Fibroblast of gingiva (primary cell): ENCODE data around the gene KRT77.
"Not testable (repeated sequence)": the region's sequence is repeated elsewhere in the genome, so short reads cannot be mapped to it uniquely, and the experiment has no call there.

Source experiments
- DNase-seq: peaks from one replicate; pipeline ENCODE4 v3.0.0-alpha.2; 2011; ENCODE audit warnings: low read depth

KRT77 gene

DNA sequence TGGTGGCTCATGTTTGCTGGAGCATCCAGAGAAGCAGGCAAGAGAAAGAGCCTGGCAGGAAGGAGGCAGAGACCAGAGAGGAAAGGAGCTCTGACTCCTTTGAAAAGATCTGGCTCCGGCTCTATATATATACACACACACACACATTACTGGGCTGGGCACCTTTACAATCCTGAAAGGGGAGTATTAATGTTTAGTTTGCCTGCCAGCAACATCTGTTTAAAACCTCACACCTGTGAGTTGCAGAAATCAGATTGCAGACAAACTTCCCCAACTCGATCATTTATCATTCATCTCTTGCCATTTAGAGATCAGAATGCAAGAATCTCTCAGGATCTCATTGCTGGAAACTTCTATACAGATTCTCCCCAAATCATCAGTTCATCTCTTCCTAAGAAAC lies at the start of gene KRT77:
Gene KRT77, minus strand, starts transcription at position 101 of the 400 bp plus-strand sequence. Its CDS starts 90 bp downstream, at position 11.
- no peak for DNase-seq

DNA sequence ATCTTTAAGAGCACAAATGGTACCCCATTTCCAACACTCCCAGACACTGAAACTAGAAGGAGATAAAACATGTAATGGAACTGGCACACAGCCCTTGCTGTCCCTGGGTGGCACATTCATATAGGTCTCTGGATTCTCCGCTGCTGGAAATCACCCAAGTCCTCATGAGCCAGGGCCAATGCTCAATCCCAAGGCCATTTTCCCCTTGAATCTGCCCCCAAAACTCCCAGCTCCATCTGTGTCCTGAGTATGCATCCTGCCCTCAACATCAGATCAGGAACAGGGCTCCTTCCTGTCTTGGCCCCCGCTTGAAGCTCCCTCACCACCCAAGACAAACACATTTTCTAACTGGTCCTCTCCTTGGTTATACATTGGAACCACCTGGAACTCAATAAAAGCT lies 49.2 kb upstream of the KRT77 start:
- DNase-seq, result no peak

DNA sequence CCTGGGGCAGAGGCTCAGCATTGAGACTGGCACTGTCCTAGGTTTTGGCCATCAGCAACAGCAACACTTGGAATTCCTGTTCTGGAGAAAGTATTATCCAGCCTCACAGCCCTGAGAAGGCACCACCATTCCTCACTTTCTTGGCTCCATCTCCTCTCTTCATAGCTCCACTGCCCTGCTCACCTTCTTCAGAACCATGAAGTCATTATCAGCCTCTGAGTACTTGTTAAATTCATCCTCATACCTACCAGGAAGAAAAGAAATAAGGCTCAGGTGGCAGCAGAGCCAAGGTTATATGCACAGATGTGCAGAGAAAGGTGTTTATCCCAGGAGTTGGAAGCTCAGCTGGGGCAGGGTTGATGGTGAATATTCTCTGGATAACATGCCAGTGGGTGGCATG lies 48.5 kb upstream of the KRT77 start:
- DNase-seq, result no peak

DNA sequence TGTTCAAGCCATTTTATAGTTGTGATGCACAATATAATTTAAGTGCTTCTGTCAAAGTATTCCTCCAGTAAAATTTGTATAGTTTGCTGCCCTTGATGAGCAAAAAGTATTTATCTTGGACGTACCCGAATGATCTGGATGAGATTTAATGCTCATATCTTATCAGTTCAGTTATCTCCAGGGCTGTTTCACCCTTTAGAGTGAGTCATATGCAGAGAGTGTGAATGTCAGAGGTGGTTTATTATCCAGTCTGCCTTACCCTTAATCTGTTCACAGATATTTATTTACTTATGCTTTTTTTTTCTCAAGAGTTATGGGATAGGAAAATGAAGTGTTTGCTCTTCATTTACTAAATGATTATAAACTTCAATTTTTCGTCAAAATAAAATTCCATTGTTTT lies 47.2 kb upstream of the KRT77 start:
- DNase-seq, result not testable (repeated sequence)

DNA sequence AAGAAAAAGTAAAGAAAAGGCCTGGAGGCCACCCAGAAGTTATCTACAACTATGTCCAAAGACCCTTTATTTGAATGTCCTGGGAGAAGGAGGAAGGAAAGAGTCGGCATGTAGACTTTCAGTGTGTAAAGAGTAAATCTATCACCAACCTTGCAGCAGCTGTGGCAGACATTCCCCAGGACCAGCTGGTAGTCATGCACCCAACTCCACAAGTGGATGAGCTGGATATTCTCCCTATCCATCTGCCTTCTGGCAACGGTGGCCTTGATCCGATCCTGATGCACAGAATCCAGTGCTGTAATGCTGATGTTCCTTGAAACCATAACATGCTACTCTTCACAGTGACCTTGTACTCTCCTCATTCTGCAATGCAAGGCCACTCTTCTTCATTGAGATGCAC lies 46.5 kb upstream of the KRT77 start:
- no peak for DNase-seq

DNA sequence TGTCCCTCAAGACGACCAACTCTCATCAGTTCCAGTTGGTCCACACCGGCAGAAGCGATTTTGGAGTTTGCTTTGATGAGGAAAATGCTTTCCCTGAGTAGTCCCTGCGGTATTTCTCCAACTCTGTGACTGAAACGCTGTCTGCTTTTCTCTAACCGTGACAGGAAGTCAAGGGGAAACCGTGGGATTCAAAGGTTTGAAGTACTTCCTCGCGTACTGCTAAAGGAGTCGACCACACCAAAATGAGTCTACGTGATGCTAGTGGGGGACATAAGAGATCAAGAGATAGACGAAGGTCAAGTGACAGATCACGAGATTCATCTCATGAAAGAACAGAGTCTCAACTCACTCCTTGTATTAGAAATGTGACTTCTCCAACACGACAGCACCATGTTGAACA lies 45.3 kb upstream of the KRT77 start:
- no peak for DNase-seq

DNA sequence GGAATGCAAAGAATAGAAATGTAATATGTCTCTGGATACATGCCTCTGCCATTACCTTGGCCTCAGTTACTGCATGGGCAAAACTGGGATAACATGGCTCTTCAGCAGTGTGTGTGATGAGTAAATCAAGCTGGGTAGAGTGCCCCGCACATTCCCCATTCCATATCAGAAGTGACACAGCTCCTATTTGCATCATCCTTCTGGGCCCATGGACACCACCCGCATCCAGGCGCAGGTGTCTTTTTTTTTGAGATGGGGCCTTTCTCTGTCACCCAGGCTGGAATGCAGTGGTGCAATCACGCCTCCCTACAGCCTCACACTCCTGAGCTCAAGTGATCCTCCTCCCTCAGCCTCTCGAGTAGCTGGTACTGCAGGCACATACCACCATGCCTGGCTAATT lies 42.2 kb upstream of the KRT77 start:
- no peak for DNase-seq

DNA sequence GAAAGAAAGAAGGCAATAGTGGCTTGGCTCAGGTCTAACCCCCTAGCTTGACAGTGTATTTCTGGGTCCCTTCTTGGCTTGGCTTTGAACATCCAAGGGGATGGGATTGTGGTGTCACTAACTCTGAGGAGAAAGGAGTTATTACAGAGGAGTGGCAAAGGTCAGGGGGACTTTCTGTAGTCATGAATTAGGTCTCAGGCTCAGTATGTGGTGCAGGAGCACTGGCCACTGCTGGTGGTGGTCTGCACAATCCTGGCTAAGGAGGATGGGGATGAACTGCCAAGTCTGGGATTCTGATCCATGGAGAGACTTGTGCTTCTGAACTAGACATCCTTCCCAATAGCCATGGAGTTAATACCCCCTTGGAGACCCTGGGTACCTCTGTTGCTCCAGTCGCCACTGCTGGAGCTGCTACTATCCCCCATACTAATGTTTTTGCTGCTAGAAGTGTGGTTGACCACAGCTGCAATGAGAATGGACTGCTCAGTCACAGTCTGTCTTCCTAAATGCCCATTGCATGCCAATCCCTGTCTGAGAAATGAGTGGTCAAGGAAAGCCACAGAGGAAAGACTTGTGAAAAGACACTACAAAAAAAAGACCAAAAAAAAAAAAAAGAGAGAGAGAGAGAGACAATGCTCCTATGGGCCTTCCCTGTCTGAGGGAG lies 41.3 kb upstream of the KRT77 start:
- DNase-seq, result no peak

DNA sequence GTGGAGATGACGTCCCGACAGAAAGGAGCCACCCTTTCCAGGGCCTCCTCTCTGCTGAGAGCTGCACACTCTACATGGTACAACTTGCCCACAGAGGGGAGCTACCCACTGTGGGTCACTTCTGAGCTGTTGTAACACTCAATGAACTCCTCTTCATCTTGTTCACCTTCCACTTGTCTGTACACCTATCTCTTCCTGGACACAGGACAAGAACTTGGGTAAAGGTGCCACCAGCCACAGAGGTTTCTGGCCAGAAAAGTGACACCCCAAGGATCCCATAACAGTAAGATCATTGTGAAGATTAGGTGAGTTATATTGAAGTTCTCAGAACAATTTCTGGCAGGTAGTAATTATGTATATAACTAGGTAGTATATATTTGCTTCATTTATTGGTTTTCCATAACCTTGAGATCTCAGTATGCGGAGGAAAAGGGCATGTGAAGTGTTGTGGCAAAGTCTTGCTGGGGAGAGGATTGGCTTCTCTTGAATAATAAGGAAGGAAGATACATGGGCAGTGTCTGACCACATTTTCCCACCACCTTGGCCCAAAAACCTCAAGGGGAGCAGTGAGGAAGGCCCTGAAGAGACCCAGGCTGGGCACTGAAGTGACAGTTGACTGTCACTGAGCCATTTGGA lies 39.6 kb upstream of the KRT77 start:
- DNase-seq, result no peak

DNA sequence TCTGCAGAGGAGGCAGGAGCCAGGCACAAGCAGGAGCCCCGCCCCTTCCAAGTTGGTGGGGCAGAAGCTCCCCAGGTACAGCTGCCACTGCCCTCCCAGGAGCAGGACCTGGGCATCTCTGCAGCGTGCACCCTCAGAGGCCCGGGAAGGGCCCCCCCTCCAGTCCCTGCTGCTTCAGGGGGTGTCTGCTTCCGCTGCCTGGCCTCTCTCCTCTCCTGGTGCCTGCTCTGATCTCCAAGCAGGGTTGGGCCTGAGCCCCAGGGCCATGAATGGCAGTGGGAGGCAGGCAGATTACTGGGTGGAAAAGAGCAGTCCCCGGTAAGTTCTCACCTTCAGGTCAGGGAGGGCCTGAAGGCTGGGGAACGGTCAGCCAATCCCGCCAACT lies 38.9 kb upstream of the KRT77 start:
- DNase-seq, result no peak

DNA sequence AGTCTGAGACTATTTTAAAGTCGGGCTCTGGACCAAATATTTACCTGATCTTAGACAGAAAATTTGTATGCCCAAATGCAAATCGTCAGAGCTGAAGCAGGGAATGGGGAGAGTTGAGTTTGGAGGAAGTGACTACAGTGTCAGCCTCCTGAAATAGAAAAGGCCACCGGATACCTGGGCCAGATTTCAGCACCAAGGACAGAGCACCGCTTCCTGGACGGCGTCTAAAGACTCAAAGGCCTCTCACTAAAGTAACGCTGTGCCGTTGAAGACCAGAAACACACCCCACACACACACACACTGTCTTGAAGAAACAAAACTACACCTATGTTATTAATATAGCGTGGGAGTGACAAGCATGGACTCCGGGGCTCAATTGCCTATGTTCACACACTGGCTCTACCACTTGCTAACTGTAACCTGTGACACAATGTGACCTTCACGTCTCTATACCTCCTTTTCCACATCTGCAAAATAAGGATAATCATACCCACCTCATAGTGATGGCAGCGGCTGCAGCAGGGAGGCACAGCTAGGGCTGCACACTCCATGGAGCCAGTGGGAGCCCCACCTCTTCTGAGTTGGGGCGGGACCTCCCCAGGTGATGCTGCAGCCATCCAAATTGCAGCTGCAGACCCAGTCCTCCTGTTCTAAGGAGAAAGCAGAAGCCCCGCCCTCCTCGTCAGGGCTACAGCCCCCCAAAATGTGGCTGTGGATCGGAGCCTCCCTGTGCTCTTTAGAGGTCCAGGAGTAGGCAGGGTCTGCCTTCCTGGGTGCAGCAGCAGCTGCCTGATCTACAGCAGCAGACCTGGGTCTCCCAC lies 38.3 kb upstream of the KRT77 start:
- peak; percentile 5 for DNase-seq

DNA sequence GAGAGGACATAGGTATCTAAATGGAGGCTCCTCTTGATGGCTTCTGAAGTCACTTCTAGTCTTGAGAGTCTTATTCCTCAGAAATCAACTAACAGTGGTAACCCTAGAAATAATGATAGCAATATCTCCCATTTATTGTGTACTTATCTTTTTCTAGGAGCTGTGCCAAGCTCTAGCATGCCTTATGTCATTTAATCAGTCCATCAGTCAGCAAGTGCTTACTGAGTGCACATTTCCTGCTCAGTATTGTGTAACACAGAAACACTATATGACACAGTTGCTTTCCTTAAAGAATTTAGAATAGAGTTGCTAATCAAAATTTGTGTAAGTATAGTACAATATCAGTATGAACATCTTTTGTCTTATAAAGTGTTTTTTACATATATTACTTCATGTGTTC lies 37.3 kb upstream of the KRT77 start:
- no peak for DNase-seq

DNA sequence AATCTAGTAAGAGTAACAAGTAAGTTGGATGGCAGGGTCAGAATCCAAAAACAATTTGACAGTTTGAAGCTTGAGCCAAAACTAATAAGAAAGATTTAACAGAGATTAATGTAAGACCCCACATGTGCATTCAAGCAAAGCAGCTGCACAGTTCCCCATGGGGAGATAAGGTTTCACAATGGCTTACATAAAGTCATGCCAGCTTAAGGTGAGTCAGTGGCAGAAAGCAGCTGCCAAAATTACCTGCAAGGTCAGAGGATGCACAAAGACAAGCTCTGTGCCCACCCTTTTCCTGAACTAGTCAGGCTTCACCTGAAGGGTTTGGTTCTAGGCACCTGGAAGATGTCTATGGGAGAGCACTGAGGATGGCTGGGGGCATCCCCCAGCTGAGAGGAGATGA lies 36.6 kb upstream of the KRT77 start:
- no peak for DNase-seq

DNA sequence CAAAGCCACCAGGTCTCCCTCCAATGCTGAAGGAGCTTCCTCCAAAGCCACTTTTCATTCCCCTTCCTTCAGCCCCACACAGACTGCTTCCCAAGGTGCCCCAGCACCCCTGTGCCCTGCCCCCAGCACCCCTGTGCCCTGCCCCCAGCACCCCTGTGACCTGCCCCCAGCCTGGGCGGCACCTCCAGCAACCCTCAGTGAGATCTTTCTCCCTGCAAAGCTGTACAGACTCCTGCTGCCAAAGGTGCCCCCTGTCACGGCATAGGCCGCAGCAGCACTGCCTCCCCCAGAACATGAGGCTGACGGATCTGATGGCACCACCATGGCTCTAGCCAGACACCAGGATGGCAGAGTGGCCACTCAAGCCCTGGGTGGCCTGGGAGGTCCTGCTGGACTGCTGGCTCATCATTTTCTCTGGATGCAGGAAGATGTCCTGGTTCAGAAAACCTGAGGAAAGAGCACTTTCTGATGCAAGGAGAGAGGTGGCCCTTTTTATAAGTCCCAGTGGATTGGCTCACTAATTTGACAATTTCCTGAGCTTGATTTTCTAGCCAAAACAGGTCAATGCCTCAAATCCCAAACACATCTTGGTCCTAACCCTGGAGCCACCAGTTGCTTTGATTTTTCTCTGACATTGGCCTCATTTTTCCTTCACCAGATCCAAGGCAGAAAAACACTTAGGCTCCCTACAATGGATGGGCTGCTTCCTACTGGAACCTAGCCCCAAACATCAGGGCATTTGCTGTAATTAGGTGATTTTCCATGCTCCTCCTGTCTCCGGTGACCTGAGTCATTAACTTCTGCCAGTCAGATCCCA lies 32.7 kb upstream of the KRT77 start:
- DNase-seq, result no peak

DNA sequence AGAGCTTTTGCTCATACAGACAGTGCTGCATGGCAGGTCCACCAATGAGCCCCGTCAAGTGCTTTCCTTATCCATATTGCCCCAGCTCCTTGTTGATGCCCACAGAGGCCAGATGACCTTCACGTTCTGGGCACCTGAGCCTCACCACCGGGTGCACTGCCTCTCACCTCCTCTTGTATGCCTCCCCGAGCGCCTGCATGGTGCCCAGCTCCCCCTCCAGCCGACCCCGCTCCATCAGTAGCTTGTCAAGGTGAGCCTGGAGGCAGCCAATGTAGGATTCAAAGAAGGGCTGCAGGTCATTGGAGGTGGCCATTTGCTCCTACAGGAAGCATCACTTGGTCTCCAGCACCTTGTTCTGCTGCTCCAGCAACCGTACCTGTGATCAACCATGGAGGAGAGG lies 31.8 kb upstream of the KRT77 start:
- no peak for DNase-seq

DNA sequence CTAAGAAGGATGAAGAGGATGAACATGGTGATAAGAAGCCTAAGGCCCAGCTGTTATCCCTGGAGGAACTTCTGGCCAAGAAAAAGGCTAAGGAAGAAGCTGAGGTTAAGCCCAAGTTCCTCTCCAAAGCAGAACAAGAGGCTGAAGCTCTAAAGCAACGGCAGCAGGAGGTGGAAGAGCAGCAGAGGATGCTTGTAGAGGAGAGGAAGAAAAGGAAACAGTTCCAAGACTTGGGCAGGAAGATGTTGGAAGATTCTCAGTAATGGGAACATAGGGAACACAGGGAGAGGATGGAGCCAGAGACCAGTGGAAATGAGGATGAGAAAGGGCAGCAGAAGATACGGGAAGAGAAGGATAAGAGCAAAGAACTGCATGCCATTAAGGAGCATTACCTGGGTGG lies 27.5 kb upstream of the KRT77 start:
- DNase-seq, result no peak

DNA sequence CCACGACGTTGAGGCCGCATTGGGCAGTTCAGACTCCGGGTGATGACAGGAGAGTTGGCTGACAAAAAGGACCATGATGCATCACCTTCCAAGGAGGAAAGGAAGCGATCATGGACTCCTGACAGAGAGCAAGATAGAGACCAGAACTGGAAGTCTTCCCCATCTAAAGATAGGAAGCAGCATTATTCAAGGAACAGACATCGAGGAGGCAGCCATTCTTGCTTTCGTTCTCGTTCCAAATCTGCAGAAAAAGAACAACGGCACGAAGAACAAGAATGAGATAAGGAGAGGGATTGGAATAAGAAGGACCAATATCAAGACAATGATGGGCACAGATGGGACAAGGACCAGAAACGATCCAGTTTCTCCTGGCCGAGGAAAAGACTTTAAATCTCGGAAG lies 27.1 kb upstream of the KRT77 start:
- no peak for DNase-seq

DNA sequence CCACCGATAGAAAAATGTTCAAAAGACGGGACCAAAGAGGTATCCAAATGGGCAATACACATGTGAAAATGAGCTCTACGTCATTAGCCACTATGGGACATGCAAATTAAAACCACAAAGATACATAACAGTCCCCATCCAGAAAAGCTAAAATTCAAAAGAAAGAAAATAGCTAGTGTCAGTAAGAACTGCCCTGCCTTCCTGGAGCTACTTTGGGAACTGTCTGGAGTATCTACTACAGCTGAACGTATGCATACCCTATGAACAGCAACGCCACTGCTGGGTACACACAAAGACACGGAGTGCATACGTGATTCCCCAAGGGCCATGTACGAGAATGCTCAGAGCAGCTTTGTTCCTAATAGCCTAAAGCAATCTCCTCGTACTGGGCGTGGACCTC lies 25.8 kb upstream of the KRT77 start:
- DNase-seq, result no peak

DNA sequence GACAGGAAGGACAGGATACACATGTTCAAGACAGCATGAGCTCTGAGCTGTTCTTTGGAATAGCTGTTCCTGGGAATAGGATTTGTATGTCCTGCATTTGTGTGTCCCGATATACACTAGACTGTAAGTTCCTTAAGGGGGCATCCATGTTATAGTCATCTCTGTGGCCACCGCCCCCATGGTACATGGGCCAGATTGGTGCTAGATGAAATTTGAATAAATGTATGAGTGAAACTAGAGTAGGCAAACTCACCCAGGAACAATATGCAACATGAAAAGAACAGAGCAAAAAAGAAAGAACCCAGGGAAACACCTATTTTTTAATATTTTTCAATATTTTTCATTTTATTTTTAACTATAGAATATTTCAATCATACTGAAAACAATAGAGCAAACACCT lies 25.1 kb upstream of the KRT77 start:
- DNase-seq, result no peak

DNA sequence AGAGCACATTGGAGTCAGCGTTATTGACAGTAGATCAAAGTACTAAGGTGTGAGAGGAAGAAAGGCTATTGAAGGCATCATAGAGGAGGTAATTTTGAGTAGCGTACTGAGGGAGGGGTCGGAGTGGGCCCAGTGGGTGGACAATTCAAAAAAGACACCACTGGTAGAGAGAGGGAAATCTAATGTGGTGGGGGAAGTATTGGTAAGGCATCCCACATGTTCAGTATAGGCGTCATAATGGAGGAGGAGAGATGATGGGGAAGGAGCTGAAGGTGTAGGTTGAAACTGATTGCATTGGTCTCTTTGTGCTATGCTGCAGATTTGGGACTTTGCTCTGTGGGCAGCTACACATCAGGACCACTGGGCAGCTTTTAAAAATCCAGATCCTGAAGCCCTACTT lies 23.7 kb upstream of the KRT77 start:
- DNase-seq, result no peak

DNA sequence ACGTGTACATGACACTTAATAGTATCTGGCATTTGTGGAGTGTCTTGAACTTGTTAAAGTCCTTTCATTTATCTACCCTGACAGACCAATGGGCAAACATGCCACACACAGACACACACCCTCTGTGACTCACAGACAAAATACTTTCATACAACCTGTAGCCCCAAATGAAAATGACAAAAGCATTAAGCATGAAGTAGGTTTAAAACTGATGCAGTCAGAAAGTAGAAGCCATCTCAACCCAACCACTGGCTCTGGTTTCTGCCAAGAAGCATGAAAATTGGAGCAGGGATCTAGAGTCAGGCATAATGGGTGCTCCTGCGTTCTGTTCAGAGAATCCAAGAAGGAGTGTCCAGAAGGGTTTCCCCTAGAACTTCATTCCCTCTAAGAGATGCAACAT lies 23.1 kb upstream of the KRT77 start:
- DNase-seq, result no peak

DNA sequence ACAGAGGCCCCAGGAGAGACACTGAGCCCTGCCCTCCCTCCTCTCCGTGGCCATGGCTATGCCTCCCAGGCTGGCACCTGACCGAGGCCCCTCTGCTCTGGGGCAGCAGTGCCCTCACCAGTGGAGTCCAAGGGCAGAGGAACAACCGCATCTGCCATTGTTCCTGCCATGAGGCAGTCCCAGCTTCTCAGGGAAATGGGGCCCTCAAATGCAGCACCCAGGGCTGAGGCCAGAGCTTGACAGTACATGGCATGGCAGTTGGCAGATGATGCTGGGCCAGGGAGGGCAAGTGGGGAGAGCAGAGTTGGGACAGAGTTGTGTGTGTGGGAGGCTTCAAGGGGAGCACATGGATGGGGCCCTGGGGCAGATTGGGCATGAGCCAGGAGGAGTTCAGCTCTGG lies 21.1 kb upstream of the KRT77 start:
- no peak for DNase-seq

DNA sequence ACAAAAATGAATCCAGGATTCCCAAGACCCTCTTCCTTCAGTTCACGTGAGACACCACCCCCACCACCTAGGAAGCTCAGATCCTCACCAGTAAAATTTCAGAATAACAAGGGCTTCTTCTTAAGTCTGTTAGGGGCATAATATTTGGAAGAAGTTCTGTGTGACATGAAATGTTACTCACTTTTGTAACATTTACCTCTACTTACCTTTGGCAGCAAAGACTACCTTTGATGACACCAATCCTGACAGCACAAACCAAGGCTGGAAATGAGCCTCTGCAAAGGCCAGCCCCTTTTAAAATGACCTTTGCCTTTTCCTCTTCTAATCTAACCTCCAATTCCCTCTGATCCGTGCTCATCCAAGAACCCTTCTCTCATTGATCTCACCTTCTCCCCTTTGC lies 19.4 kb upstream of the KRT77 start:
- DNase-seq, result no peak
